IMR-90 (cell line): Measurements from ENCODE around the gene CDH23.

Experiments
- BHLHE40 ChIP-seq: fragments of 150-350 bp; IDR thresholded peaks from 2 replicates; pipeline ENCODE4 v1.6.1; 2016; ENCODE audit warnings: mild to moderate bottlenecking, low read depth, low read length
- CEBPB ChIP-seq: IDR thresholded peaks from 2 replicates; pipeline ENCODE4 v1.6.1; 2012; ENCODE audit warnings: low read depth, low read length, improper control_type of control experiment
- CHD1 ChIP-seq: IDR thresholded peaks from 2 replicates; pipeline ENCODE4 v1.6.1; 2012; ENCODE audit warnings: low read depth, low read length, improper control_type of control experiment
- CTCF ChIP-seq: conservative IDR thresholded peaks from 2 replicates; pipeline ENCODE4 v1.5.1; 2012; ENCODE audit warnings: mild to moderate bottlenecking, low read depth, low read length, improper control_type of control experiment
- MXI1 ChIP-seq: IDR thresholded peaks from 2 replicates; pipeline ENCODE4 v1.6.1; 2012; ENCODE audit warnings: low read depth, mild to moderate bottlenecking, low read length, moderate library complexity, borderline replicate concordance
- POLR2A ChIP-seq: IDR thresholded peaks from 2 replicates; pipeline ENCODE4 v1.6.1; 2012; ENCODE audit warnings: mild to moderate bottlenecking, low read depth, low read length
- RAD21 ChIP-seq: IDR thresholded peaks from 2 replicates; pipeline ENCODE4 v1.6.1; 2012; ENCODE audit warnings: low read length, improper control_type of control experiment
- SMC3 ChIP-seq: fragments of 150-350 bp; IDR thresholded peaks from 2 replicates; pipeline ENCODE4 v1.6.1; 2016; ENCODE audit warnings: low read depth, mild to moderate bottlenecking, antibody characterized with exemption, low read length, moderate library complexity

GRCh38 chr10:71399946-71400345, 3.2 kb downstream of the CDH23 start:
- no peak for TF ChIP-seq CTCF
- no peak for TF ChIP-seq POLR2A
- no peak for TF ChIP-seq BHLHE40
- no peak for TF ChIP-seq CHD1
- no peak for TF ChIP-seq RAD21
- no peak for TF ChIP-seq CEBPB
- TF ChIP-seq MXI1, result no peak
- TF ChIP-seq SMC3, result no peak
